ENCODE data around the gene SCYGR5. TPM values are rescaled to one million over a fixed set of nuclear protein-coding genes. Genes with fewer than 3 reads are reported as not detected.

The SCYGR5 gene
- total and polyA plus RNA-seq, 11 donors: not detected

DNA sequence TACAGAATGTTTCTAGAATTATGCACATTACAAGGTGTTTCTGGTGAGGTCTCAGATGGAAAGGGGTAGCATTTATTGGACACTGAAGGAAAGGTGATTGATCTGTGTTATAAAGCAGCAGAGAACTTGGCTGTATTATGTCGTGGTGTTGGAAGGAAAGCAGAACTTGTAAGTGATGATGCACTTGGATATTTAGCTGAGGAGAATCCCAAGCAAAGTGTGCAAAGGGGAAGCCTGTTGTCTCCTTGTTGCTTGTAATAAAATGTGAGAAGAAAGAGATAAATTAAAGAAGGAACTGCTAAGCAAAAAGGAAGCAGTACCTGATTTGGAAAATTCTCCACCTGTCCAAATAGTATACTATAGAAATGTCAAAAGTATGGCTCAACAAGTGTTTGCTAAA, 12.2 kb upstream of the SCYGR5 start:
- intact Hi-C loops (cut with DNase I): loop anchor here in 3 of 10 donors (10.0 kb wide), 3 partner anchors 180 to 230 kb away; partner anchors contain the start of gene AGFG1 (in 1 of the 3)
- WGBS, 4 donors: 63 to 76% (median 71%) methylated on average over 1 of the region's 1 CpG
- Histone ChIP-seq H3K27me3 (no peaks in the 10 kb centered on the region), H3K36me3 (no peaks in the 10 kb centered on the region), H3K9me3 (no peaks in the 10 kb centered on the region), H3K4me3 (no peak overlapping the region), H3K4me1 (peaks cover 0 to 6% (median 0%) of the 10 kb centered on the region in 12 donors), H3K27ac (no peak overlapping the region)
- no peak for ATAC-seq
- TF ChIP-seq, protein P1, sequence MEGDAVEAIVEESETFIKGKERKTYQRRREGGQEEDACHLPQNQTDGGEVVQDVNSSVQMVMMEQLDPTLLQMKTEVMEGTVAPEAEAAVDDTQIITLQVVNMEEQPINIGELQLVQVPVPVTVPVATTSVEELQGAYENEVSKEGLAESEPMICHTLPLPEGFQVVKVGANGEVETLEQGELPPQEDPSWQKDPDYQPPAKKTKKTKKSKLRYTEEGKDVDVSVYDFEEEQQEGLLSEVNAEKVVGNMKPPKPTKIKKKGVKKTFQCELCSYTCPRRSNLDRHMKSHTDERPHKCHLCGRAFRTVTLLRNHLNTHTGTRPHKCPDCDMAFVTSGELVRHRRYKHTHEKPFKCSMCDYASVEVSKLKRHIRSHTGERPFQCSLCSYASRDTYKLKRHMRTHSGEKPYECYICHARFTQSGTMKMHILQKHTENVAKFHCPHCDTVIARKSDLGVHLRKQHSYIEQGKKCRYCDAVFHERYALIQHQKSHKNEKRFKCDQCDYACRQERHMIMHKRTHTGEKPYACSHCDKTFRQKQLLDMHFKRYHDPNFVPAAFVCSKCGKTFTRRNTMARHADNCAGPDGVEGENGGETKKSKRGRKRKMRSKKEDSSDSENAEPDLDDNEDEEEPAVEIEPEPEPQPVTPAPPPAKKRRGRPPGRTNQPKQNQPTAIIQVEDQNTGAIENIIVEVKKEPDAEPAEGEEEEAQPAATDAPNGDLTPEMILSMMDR (IDR thresholded peaks at IDR 0.05): no peak
- TF ChIP-seq POLR2A (IDR thresholded peaks at IDR 0.05): no peak
- DNase-seq: no peak

DNA sequence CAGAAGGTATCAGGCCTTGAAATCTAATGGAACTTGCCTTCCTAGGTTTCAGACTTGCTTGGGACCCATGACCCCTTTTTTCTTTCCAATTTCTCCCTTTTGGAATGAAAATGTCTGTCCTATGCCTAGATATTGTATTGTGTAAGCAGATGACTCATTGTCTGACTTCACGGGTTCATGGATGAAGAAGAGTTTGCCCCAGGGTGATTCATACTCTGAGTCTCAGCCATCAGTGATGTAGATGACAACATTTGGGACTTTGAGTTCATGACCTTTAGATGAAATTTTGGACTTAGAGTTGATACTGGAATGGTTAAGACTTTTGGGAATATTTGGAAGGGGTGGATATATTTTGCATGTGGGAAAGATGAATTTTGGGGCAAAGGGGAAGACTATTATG, 11.2 kb upstream of the SCYGR5 start:
- ATAC-seq: peak in 3 of 4 donors; percentile 67 to 91 (median 85)
- Histone ChIP-seq H3K36me3 (no peaks in the 10 kb centered on the region), H3K27ac (peak overlapping the region in 2 of 12 donors; percentile 20 to 49), H3K4me3 (no peak overlapping the region), H3K27me3 (no peaks in the 10 kb centered on the region), H3K4me1 (peaks cover 0 to 6% (median 0%) of the 10 kb centered on the region in 12 donors), H3K9me3 (no peaks in the 10 kb centered on the region)
- intact Hi-C loops (cut with DNase I): loop anchor here in 7 of 10 donors (5.0 to 10.0 kb wide), 7 partner anchors 107 to 248 kb away; partner anchors contain the start of gene AGFG1 (in 1 of the 7)
- TF ChIP-seq, protein P1 (IDR thresholded peaks at IDR 0.05): no peak
- TF ChIP-seq POLR2A (IDR thresholded peaks at IDR 0.05): no peak
- DNase-seq: no peak
- WGBS, 4 donors: 46 to 67% (median 59%) methylated on average over 1 of the region's 1 CpG

DNA sequence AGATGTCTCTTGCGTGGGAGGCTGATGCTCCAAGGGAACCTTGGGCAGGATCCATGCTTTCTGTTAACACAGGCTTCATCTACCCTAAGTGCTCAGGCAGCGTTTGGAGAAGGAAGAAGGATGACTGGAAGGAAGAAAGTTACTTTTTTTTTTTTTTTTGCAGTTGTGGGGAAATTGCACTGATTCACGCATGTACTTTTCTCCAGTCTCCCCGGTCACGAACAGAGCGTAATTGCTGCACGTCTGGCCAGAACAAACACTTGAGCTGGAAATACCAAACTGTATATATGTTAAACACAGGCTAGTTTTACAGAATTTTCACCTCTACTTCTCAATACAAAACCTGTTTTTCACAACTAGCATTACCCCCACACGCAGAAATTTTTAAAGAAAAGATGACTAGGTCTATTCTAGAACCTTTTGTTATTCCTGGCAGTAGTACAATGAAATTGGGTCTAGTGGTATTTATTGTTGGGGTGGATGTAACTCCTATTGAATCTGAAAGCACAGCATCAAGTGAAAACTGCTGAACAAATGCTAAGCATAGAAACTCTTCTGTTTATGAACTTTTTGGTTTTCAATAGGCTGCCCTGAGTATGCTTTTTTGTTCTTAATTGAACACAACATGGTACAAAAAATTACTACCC, 9.3 kb upstream of the SCYGR5 start:
- WGBS, 4 donors: 69 to 78% (median 70%) methylated on average over 8 of the region's 8 CpGs
- no peak overlapping the region for H3K4me3 ChIP-seq
- H3K27me3 ChIP-seq: no peaks in the 10 kb centered on the region
- TF ChIP-seq, protein P1 (IDR thresholded peaks at IDR 0.05): no peak
- no peak for TF ChIP-seq POLR2A (IDR thresholded peaks at IDR 0.05)
- peaks cover 0 to 7% (median 0%) of the 10 kb centered on the region in 12 donors for H3K4me1 ChIP-seq
- intact Hi-C loops (cut with DNase I): loop anchor here in 7 of 10 donors (5.0 to 10.0 kb wide), 7 partner anchors 105 to 250 kb away; partner anchors contain the start of gene AGFG1 (in 1 of the 7)
- no peaks in the 10 kb centered on the region for H3K36me3 ChIP-seq
- no peaks in the 10 kb centered on the region for H3K9me3 ChIP-seq
- no peak for ATAC-seq
- DNase-seq: no peak
- H3K27ac ChIP-seq: no peak overlapping the region

DNA sequence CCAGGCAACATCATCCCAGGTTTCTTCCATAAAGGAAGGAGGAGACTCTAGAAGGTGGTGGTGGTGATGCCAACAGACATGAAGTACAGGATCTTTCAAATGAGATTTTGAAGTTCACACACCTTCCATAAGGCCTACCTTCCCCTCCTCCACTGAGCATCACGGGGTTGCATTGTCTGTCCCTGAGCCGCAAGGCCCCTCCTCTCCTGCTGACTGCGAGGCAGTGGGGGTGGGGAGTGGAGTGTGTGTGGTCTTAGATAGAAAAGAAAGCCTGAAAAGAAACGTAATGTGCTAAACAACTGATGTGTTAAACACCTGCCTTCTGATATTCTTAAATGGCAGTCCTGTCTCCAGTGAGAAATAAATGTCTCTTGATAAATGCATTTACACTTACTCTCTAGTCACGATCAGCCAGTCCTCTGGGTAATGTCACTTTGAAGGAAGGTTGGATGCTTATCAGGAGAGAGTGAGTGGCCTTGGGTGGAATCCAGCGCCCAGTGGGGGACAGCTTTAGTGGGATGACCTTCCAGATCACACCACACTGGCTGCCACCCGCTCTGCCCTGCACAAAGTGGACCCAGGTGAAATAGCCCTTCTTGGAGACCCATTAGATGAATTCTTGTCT, 5.5 kb upstream of the SCYGR5 start:
- H3K27ac ChIP-seq: no peak overlapping the region
- H3K27me3 ChIP-seq: no peaks in the 10 kb centered on the region
- H3K4me1 ChIP-seq: peaks cover 0 to 7% (median 0%) of the 10 kb centered on the region in 12 donors
- intact Hi-C loops (cut with DNase I): loop anchor here in 2 of 10 donors (5.0 to 10.0 kb wide), 2 partner anchors 101 to 196 kb away; no protein-coding TSS in a partner anchor
- H3K4me3 ChIP-seq: no peak overlapping the region
- ATAC-seq (peak in 1 of 4 donors; percentile 61), DNase-seq (peak in 1 of 5 donors; percentile 7)
- TF ChIP-seq, protein P1 (IDR thresholded peaks at IDR 0.05): no peak
- TF ChIP-seq POLR2A (IDR thresholded peaks at IDR 0.05): no peak
- no peaks in the 10 kb centered on the region for H3K9me3 ChIP-seq
- H3K36me3 ChIP-seq: no peaks in the 10 kb centered on the region
- WGBS, 4 donors: 23 to 34% (median 26%) methylated on average over 7 of the region's 7 CpGs

Measured in heart left ventricle (tissue), 16 donors.